ENCODE results near the gene SLC35B2. TPM values are rescaled to one million over a fixed set of nuclear protein-coding genes. Genes with fewer than 3 reads are reported as not detected.

SLC35B2 gene
- total RNA-seq: 10 to 100 TPM; 44.5 to 59.9 TPM

GRCh38 chr6:44257025-44257752, at the start of gene SLC35B2:
SLC35B2 (minus strand) TSS chr6:44257528; CDS start chr6:44257410, 118 bp downstream.
- Histone ChIP-seq H3K9me3 (no peaks in the 10 kb centered on the region), H3K4me1 (replicated peaks) (peaks cover 5% of the 10 kb centered on the region), H3K4me3 (peak within 1 kb of the TSS; percentile 85 to 92), H3K36me3 (peaks cover 8 to 20% of the 10 kb centered on the region in 2 donors), H3K27ac (peak within 1 kb of the TSS; percentile 92 to 94), H3K27me3 (replicated peaks; ENCODE audit: insufficient read depth) (no peaks in the 10 kb centered on the region)
- peak; percentile 43 for DNase-seq (ENCODE audit: low spot score)
- intact Hi-C loops (cut with DNase I): no loop called here
- TF ChIP-seq POLR2AphosphoS5 (IDR thresholded peaks at IDR 0.05): peak; percentile 10
- TF ChIP-seq POLR2A (IDR thresholded peaks at IDR 0.05): peak; percentile 60
- TF ChIP-seq CTCF (IDR thresholded peaks at IDR 0.05): peak; percentile 65 to 87 (median 82)
- WGBS: under 1% methylated on average over 42 of the region's 80 CpGs

GRCh38 chr6:44306710-44307109, 49.4 kb upstream of the SLC35B2 start:
- no peak for DNase-seq (ENCODE audit: low spot score)
- H3K36me3 ChIP-seq: peaks cover 14 to 20% of the 10 kb centered on the region in 2 donors
- WGBS: 87% methylated on average over 8 of the region's 8 CpGs
- no peak overlapping the region for H3K4me3 ChIP-seq
- no peak for TF ChIP-seq POLR2AphosphoS5 (IDR thresholded peaks at IDR 0.05)
- TF ChIP-seq POLR2A (IDR thresholded peaks at IDR 0.05): no peak
- no peak for TF ChIP-seq CTCF (IDR thresholded peaks at IDR 0.05)
- intact Hi-C loops (cut with DNase I): loop anchor here (5.0 kb wide), 1 partner anchor 39 kb away; the partner anchor contains the start of gene NFKBIE
- no peak overlapping the region for H3K27ac ChIP-seq
- no peaks in the 10 kb centered on the region for H3K9me3 ChIP-seq
- H3K27me3 ChIP-seq (replicated peaks; ENCODE audit: insufficient read depth): no peaks in the 10 kb centered on the region
- H3K4me1 ChIP-seq (replicated peaks): no peaks in the 10 kb centered on the region

GRCh38 chr6:44305200-44305725, 47.9 kb upstream of the SLC35B2 start:
- intact Hi-C loops (cut with DNase I): loop anchor here (5.0 kb wide), 1 partner anchor 38 kb away; the partner anchor contains the start of gene NFKBIE
- Histone ChIP-seq H3K9me3 (no peaks in the 10 kb centered on the region), H3K4me3 (no peak overlapping the region), H3K27me3 (replicated peaks; ENCODE audit: insufficient read depth) (no peaks in the 10 kb centered on the region), H3K36me3 (peaks cover 13 to 20% of the 10 kb centered on the region in 2 donors), H3K4me1 (replicated peaks) (no peaks in the 10 kb centered on the region), H3K27ac (no peak overlapping the region)
- no peak for TF ChIP-seq POLR2AphosphoS5 (IDR thresholded peaks at IDR 0.05)
- no peak for TF ChIP-seq CTCF (IDR thresholded peaks at IDR 0.05)
- TF ChIP-seq POLR2A (IDR thresholded peaks at IDR 0.05): no peak
- WGBS: 93% methylated on average over 3 of the region's 5 CpGs
- no peak for DNase-seq (ENCODE audit: low spot score)

- intact Hi-C loops (cut with DNase I): loop anchor here (5.0 kb wide), 1 partner anchor 37 kb away; the partner anchor contains the start of gene NFKBIE
- H3K36me3 ChIP-seq: peaks cover 10 to 17% of the 10 kb centered on the region in 2 donors
- WGBS: 82% methylated on average over 23 of the region's 25 CpGs
- H3K9me3 ChIP-seq: no peaks in the 10 kb centered on the region
- peak; percentile 42 to 66 (median 48) for TF ChIP-seq CTCF (IDR thresholded peaks at IDR 0.05)
- TF ChIP-seq POLR2AphosphoS5 (IDR thresholded peaks at IDR 0.05): no peak
- H3K27me3 ChIP-seq (replicated peaks; ENCODE audit: insufficient read depth): no peaks in the 10 kb centered on the region
- no peak overlapping the region for H3K4me3 ChIP-seq
- DNase-seq (ENCODE audit: low spot score): no peak
- no peak overlapping the region for H3K27ac ChIP-seq
- no peaks in the 10 kb centered on the region for H3K4me1 ChIP-seq (replicated peaks)
Observed at GRCh38 chr6:44304282-44305199, 47.2 kb upstream of the SLC35B2 start.
